Mammary epithelial cell (primary cell): Measurements from ENCODE around the gene ARID3B.

Experiments used
- CTCF ChIP-seq, 2 donors: IDR thresholded peaks in 1 of 2; conservative IDR thresholded peaks in 1 of 2; 2 replicates each; pipeline ENCODE4 v1.5.1; 2011 to 2012; ENCODE audit warnings: inconsistent platforms in 2 of 2, low read length in 2 of 2, mild to moderate bottlenecking in 2 of 2, control low read depth in 1 of 2, low read depth in 1 of 2; ENCODE audit not compliant: insufficient read depth in 1 of 2; ENCODE audit errors: extremely low read depth in 1 of 2
- EZH2 ChIP-seq: IDR thresholded peaks from 2 replicates; pipeline ENCODE4 v1.6.1; 2012; ENCODE audit warnings: low read length, inconsistent platforms, borderline replicate concordance

- TF ChIP-seq EZH2 = no peak
- TF ChIP-seq CTCF (conservative IDR thresholded peaks at IDR 0.05 in 1 of 2, IDR thresholded peaks at IDR 0.05 in 1 of 2; ENCODE audit: extremely low read depth in 1 of 2, insufficient read depth in 1 of 2, low read depth in 1 of 2, low read length in 2 of 2) = no peak
These were observed 64.2 kb downstream of the ARID3B start for GRCh38 chr15:74604983-74605794.
